ENCODE results near the gene FYN.

GRCh38 chr6:111721753-111722154, 151.5 kb downstream of the FYN start:
- TF ChIP-seq CTCF (conservative IDR thresholded peaks at IDR 0.05; ENCODE audit: low read depth, low read length) (peak; percentile 76), EZH2 (IDR thresholded peaks at IDR 0.05; ENCODE audit: borderline replicate concordance, low read depth, low read length, poor library complexity, severe bottlenecking) (no peak)
